ENCODE results near the gene FAM90A26. TPM values are rescaled to one million over a fixed set of nuclear protein-coding genes. Genes with fewer than 3 reads are reported as not detected.
"Not testable (repeated sequence)": the region's sequence is repeated elsewhere in the genome, so short reads cannot be mapped to it uniquely, and the experiment has no call there.

FAM90A26 gene, protein sequence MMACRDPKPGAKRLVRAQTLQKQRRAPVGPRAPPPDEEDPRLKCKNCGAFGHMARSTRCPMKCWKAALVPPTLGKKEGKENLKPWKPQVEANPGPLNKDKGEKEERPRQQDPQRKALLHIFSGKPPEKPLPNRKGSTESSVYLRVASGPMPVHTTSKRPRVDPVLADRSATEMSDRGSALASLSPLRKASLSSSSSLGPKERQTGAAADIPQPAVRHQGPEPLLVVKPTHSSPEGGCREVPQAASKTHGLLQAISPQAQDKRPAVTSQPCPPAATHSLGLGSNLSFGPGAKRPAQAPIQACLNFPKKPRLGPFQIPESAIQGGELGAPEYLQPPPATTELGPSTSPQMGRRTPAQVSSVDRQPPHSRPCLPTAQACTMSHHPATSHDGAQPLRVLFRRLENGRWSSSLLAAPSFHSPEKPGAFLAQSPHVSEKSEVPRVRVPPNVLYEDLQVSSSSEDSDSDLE
- not detected for total RNA-seq

GRCh38 chr4:9169791-9170459 lies at the start of gene FAM90A26:
TSS of gene FAM90A26 (plus strand) at chr4:9170409. CDS start at chr4:9173173, 2,764 bp downstream.
- not testable (repeated sequence) for H3K27me3 ChIP-seq, ATAC-seq, H3K36me3 ChIP-seq, H3K4me3 ChIP-seq, H3K27ac ChIP-seq, H3K4me1 ChIP-seq, H3K9me3 ChIP-seq
- no CpG with 5 or more reads among the region's 11 CpGs for WGBS, 2 donors (ENCODE audit: low coverage in 1 of 2)

GRCh38 chr4:9122711-9123110 lies 47.5 kb upstream of the FAM90A26 start:
- H3K9me3 ChIP-seq, ATAC-seq, H3K27ac ChIP-seq, H3K36me3 ChIP-seq, H3K4me1 ChIP-seq, H3K4me3 ChIP-seq: not testable (repeated sequence)
- WGBS, 2 donors (ENCODE audit: low coverage in 1 of 2) = 42 to 48% methylated on average over 2 to 5 of the region's 8 CpGs
- peaks cover 57% of the 10 kb centered on the region for H3K27me3 ChIP-seq

DNA sequence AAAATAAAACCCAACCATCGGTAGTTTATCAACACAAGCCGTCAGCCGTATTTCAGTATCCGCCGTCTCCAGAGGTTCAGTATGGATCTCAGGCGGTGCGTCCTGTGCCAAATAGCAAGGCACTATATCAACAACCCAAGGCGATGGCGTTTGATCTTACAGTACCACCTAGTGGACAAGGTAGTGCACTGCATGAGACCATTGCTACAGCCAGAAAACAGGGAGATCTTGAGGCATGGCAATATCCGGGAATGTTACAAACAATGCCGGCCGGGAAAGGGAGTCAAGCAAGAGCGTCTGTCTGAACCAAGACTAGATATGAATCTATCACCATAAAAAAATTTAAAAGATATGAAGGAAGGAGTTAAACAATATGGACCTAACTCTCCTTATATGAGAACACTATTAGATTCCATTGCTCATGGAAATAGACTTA lies 46.6 kb upstream of the FAM90A26 start:
- H3K27ac ChIP-seq, H3K9me3 ChIP-seq, H3K4me1 ChIP-seq, ATAC-seq, H3K36me3 ChIP-seq, H3K4me3 ChIP-seq: not testable (repeated sequence)
- 0 to 4% methylated on average over 9 to 13 of the region's 13 CpGs for WGBS, 2 donors (ENCODE audit: low coverage in 1 of 2)
- TF ChIP-seq, protein P1, sequence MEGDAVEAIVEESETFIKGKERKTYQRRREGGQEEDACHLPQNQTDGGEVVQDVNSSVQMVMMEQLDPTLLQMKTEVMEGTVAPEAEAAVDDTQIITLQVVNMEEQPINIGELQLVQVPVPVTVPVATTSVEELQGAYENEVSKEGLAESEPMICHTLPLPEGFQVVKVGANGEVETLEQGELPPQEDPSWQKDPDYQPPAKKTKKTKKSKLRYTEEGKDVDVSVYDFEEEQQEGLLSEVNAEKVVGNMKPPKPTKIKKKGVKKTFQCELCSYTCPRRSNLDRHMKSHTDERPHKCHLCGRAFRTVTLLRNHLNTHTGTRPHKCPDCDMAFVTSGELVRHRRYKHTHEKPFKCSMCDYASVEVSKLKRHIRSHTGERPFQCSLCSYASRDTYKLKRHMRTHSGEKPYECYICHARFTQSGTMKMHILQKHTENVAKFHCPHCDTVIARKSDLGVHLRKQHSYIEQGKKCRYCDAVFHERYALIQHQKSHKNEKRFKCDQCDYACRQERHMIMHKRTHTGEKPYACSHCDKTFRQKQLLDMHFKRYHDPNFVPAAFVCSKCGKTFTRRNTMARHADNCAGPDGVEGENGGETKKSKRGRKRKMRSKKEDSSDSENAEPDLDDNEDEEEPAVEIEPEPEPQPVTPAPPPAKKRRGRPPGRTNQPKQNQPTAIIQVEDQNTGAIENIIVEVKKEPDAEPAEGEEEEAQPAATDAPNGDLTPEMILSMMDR (IDR thresholded peaks at IDR 0.05) = peak; percentile 46 to 89 (median 70)
- H3K27me3 ChIP-seq = peaks cover 55% of the 10 kb centered on the region

GRCh38 chr4:9125601-9126161 lies 44.5 kb upstream of the FAM90A26 start:
- H3K4me3 ChIP-seq, ATAC-seq, H3K4me1 ChIP-seq, H3K27ac ChIP-seq, H3K36me3 ChIP-seq, H3K9me3 ChIP-seq: not testable (repeated sequence)
- WGBS, 2 donors (ENCODE audit: low coverage in 1 of 2) = 51 to 67% methylated on average over 3 of the region's 3 CpGs
- H3K27me3 ChIP-seq = peaks cover 53% of the 10 kb centered on the region

DNA sequence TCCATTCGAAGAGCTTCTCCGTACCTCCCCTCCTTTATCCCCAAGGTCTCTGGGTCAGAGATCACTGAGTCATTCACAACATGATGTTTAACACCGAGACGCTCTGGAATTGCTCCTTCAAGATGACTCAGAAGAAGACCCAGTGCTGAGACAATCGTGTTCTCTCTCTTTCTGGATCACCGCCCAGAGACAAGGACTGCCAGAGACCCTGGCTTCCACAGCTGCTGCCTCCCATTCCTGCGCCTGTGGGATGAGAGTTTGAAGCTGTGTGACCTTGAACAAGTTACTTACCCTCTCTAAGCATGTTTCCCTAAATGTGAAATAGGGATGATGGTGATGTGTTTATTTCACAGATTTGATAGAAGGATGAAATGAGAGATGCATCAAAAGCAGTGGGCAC lies 38.8 kb upstream of the FAM90A26 start:
- 54 to 76% methylated on average over 2 to 4 of the region's 7 CpGs for WGBS, 2 donors (ENCODE audit: low coverage in 1 of 2)
- not testable (repeated sequence) for H3K9me3 ChIP-seq, H3K36me3 ChIP-seq, ATAC-seq, H3K4me3 ChIP-seq, H3K27ac ChIP-seq
- peaks cover 0 to 13% (median 6%) of the 10 kb centered on the region in 3 donors for H3K4me1 ChIP-seq
- peaks cover 23% of the 10 kb centered on the region for H3K27me3 ChIP-seq

GRCh38 chr4:9132849-9133248 lies 37.4 kb upstream of the FAM90A26 start:
- H3K36me3 ChIP-seq, H3K27ac ChIP-seq, H3K4me3 ChIP-seq, H3K9me3 ChIP-seq, ATAC-seq: not testable (repeated sequence)
- peaks cover 0 to 13% (median 6%) of the 10 kb centered on the region in 3 donors for H3K4me1 ChIP-seq
- WGBS, 2 donors (ENCODE audit: low coverage in 1 of 2) = 80% methylated on average over 1 to 3 of the region's 4 CpGs
- peaks cover 12% of the 10 kb centered on the region for H3K27me3 ChIP-seq

- peaks cover 0 to 13% (median 6%) of the 10 kb centered on the region in 3 donors for H3K4me1 ChIP-seq
- H3K36me3 ChIP-seq, H3K27me3 ChIP-seq, ATAC-seq, H3K9me3 ChIP-seq, H3K4me3 ChIP-seq: not testable (repeated sequence)
- peak overlapping the region in 2 of 4 donors; percentile 48 to 63 for H3K27ac ChIP-seq
- WGBS, 2 donors (ENCODE audit: low coverage in 1 of 2) = 90 to 100% methylated on average over 4 to 5 of the region's 5 CpGs
These were observed 36.2 kb upstream of the FAM90A26 start for GRCh38 chr4:9134011-9134410.

GRCh38 chr4:9134556-9134955 lies 35.7 kb upstream of the FAM90A26 start:
- not testable (repeated sequence) for H3K9me3 ChIP-seq, ATAC-seq, H3K36me3 ChIP-seq, H3K4me3 ChIP-seq, H3K27me3 ChIP-seq
- H3K27ac ChIP-seq = peak overlapping the region in 3 of 4 donors; percentile 17 to 63 (median 48)
- H3K4me1 ChIP-seq = peaks cover 0 to 13% (median 6%) of the 10 kb centered on the region in 3 donors
- peak; percentile 18 for TF ChIP-seq POLR2AphosphoS5 (IDR thresholded peaks at IDR 0.05)
- 45% methylated on average over 6 of the region's 12 CpGs; no CpG with 5 or more reads in 1 of the 2 donors for WGBS, 2 donors (ENCODE audit: low coverage in 1 of 2)

- H3K4me3 ChIP-seq, H3K27me3 ChIP-seq, H3K4me1 ChIP-seq, ATAC-seq, H3K9me3 ChIP-seq, H3K27ac ChIP-seq: not testable (repeated sequence)
- peaks cover 0 to 29% of the 10 kb centered on the region in 2 donors for H3K36me3 ChIP-seq
- 80 to 92% methylated on average over 1 to 11 of the region's 11 CpGs for WGBS, 2 donors (ENCODE audit: low coverage in 1 of 2)
These were observed 29.2 kb upstream of the FAM90A26 start for GRCh38 chr4:9141050-9141449.

- H3K27me3 ChIP-seq, H3K27ac ChIP-seq, ATAC-seq, H3K4me1 ChIP-seq, H3K4me3 ChIP-seq, H3K9me3 ChIP-seq: not testable (repeated sequence)
- peaks cover 0 to 29% of the 10 kb centered on the region in 2 donors for H3K36me3 ChIP-seq
- WGBS, 2 donors (ENCODE audit: low coverage in 1 of 2) = 90 to 93% methylated on average over 3 to 5 of the region's 6 CpGs
These were observed 27.4 kb upstream of the FAM90A26 start for GRCh38 chr4:9142786-9143185.
